Urothelium cell line (cell line): ENCODE measurements around the gene CHTF18.
"Not testable (repeated sequence)": the region's sequence is repeated elsewhere in the genome, so short reads cannot be mapped to it uniquely, and the experiment has no call there.

Source experiments
- DNase-seq: peaks from one replicate; pipeline ENCODE4 v3.0.0; 2011; ENCODE audit warnings: low spot score, mixed read lengths
- FAIRE-seq: peaks from 2 replicates; lab custom pipeline; 2011; peaks lifted over from hg19 to GRCh38; lab: Jason Lieb, UNC

CHTF18 gene

GRCh38 chr16:774086-775001 is 14.1 kb upstream of the CHTF18 start:
- FAIRE-seq (no peak), DNase-seq (no peak)

DNA sequence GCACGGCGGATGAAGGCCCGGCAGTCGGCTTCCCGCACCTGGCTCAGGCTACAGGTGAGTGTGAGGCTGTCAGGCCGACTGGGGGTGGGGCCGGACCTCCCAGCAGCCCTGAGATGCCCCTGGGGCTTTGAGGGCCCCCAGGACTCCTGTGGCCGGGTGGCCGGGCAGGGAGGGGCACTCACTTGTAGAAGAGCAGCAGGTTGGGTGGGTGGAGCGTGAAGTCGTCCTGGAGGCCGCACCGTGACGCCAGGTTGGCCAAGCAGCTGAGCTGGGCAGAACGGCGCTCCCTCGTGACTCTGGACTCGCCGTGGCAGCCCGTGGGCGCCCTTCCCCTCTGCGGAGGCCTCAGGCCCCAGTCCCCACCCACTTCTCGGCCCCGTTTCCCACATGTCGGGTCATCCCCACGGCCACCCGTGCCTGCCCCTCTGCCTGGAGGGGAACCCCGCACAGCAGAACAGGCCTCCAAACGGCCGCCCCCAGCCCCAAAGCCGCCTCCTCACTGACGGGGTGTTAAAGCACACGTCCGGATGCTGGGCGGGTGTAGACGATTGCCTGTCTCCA is 13.1 kb upstream of the CHTF18 start:
- no peak for DNase-seq
- FAIRE-seq: no peak

DNA sequence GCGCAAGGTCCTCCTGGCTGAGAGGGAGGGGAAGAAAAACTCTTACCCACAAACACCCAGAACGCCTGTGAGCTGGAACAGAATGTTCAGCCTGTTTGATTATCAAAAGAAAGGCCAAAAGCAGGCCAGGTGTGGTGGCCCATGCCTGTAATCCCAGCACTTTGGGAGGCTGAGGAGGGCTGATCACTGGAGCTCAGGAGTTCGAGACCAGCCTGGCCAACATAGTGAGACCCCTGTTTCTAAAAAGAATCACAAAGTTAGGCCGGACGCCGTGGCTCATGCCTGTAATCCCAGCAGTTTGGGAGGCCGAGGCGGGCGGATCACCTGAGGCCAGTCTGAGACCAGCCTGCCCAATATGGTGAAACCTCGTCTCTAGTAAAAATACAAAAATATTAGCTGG is 12.1 kb upstream of the CHTF18 start:
- not testable (repeated sequence) for FAIRE-seq, DNase-seq

GRCh38 chr16:776824-777223 is 11.6 kb upstream of the CHTF18 start:
- FAIRE-seq (no peak), DNase-seq (no peak)

GRCh38 chr16:777826-778225 is 10.6 kb upstream of the CHTF18 start:
- DNase-seq: no peak
- FAIRE-seq: no peak

DNA sequence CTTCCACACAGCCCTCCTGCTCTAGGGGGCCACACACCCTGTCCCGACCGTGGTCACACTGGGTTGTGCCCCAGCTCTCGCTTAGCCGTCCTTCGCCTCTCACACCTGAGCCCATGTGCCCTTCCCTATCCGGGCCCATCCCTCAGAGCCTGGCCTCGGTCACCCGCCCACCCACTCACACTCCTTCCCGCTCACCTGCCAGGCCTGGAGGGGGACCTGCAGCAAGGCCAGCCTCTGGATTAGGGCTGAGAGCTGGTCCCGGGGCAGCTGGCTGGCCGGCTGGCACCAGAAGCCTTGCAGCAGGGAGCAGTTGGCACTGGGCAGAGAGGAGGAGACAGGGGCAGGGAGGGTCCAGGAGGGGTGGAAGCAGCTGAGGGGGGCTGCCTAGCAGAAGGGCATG is 10.0 kb upstream of the CHTF18 start:
- FAIRE-seq (no peak), DNase-seq (no peak)

DNA sequence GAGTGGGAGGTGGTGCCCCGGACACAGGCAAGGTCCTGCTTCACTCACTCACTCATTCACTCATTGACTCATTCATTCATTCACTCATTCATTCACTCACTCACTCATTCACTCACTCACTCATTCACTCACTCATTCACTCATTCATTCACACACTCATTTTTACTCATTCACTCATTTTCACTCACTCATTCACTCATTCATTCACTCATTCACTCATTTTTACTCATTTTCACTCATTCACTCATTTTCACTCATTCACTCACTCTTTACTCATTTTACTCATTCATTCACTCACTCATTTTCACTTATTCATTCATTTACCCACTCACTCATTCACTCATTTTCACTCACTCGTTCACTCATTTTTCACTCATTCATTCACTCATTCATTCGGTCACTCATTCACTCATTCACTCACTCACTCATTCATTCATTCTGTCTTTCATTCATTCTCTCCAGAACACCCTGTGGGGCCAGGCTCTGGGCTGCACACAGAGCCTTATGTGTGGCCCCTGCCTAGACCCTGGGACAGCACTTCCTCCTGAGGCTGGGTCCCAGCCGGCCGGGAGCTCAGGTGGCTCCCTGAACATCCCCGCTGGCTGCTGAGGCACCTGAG is 9.4 kb upstream of the CHTF18 start:
- FAIRE-seq (peak; percentile 77), DNase-seq (no peak)

- FAIRE-seq (no peak), DNase-seq (no peak)
These were observed 8.9 kb upstream of the CHTF18 start for GRCh38 chr16:779561-779960.

DNA sequence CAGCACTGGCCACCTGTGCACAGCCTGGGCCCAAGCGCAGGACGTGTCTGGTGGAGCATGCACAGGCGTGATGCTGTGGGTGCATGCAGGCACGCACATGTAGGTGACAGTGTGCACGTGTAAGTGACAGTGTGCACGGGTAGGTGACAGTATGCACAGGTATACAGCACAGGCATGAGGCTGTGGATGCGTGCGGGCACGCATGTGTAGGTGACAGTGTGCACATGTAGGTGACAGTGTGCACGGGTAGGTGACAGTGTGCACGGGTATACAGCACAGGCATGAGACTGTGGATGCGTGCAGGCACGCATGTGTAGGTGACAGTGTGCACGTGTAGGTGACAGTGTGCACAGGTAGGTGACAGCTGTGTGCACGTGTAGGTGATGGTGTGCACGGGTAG is 8.1 kb upstream of the CHTF18 start:
- no peak for FAIRE-seq
- DNase-seq: no peak

DNA sequence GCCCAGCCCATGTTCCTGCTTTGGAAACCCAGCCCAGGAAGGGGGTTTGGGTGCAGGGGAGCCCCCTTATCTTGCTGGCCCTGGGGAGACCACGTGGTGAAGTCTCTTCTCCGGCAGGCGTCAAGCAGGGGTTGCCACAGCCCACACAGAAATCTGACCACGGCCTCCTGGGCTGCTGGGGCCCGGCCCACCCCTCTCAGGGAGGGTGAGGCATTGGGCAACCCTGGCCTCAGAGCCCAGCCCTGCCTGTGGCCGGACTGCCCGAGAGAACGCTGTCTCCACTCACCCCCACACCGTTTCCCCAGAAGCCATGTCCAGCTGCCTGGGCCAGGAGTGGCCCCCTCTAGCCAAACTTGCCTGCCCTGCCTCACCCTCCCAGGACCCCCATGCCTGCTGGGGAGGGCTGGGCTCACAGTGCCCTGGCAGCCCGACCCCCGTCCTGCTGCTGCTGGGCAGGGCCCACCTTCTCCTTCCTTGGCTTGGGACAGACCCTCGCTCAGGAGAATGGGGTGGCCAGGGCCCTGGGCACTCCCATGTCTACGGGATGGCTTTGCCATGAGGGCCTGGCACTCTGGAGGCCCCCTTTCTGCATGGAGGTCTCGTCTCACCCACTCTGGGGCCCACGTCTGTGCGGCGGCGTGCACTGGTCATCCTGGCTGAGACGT is 6.9 kb upstream of the CHTF18 start:
- FAIRE-seq (no peak), DNase-seq (no peak)

DNA sequence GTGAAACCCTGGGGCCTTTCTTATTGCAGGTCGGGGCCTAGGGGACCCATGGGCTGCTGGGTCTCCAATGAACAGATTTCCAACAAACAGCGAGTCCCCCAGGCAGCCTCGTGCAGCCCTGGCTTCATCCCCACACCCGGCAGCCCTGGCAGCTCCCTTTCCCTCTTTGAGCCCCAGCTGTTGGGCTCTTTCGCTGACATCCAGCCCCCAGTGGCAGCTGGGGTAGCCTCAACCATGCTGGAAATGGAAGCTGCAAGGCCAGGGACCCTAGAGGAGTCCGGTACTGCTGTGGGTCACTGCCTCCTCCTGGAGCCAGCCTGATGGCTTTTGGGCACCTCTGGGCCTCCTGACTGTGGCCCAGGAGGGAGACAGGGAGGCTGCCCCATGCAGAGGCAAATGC is 6.2 kb upstream of the CHTF18 start:
- no peak for DNase-seq
- FAIRE-seq: no peak

DNA sequence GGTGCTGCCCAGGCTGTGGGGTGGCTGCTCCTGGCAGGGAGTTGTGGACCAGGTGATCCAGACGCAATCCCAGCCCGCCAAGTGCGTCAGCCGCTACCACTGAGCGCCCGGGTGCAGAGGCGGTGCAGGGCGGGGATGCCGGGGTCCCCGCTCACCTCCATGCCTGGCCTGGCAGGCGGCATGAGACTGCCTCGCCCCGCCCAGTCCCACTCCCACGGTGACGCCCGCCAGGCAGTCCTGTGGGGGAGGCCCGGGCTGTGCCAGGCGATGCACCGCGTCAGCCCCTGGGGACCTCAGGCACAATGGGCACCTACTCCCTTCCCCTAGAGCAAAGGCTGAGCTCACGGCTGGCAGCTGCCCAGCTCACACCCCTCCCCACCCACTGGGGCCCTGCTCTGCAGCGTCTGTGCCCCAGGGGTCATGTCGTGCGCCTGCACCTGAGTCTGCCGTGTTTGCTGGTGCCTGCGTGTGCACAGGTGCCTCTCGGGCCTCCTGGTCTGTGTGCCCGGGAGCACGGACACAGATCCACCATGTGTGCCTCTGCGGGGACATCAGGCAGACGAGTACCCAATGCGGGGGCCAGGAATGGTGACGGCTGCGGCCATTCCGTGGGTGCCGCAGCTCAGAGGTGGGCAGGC is 5.5 kb upstream of the CHTF18 start:
- DNase-seq: no peak

GRCh38 chr16:783404-784161 is 4.8 kb upstream of the CHTF18 start:
- no peak for DNase-seq
- FAIRE-seq: no peak

More for the DNA sequence above, 5.5 kb upstream of the CHTF18 start:
- FAIRE-seq: no peak

GRCh38 chr16:784431-784830 is 4.0 kb upstream of the CHTF18 start:
- FAIRE-seq: no peak
- no peak for DNase-seq

- FAIRE-seq: no peak
- DNase-seq: peak; percentile 51
These were observed 2.6 kb upstream of the CHTF18 start for GRCh38 chr16:785563-786535.

- FAIRE-seq (no peak), DNase-seq (no peak)
These were observed 976 bp upstream of the CHTF18 start for GRCh38 chr16:787321-787966.

- DNase-seq (no peak), FAIRE-seq (no peak)
These were observed 432 bp upstream of the CHTF18 start, which contains the start of gene RPUSD1 for GRCh38 chr16:787978-788398. TSS of gene RPUSD1 (minus strand) at chr16:788381. CDS start at chr16:787737, 644 bp downstream.

DNA sequence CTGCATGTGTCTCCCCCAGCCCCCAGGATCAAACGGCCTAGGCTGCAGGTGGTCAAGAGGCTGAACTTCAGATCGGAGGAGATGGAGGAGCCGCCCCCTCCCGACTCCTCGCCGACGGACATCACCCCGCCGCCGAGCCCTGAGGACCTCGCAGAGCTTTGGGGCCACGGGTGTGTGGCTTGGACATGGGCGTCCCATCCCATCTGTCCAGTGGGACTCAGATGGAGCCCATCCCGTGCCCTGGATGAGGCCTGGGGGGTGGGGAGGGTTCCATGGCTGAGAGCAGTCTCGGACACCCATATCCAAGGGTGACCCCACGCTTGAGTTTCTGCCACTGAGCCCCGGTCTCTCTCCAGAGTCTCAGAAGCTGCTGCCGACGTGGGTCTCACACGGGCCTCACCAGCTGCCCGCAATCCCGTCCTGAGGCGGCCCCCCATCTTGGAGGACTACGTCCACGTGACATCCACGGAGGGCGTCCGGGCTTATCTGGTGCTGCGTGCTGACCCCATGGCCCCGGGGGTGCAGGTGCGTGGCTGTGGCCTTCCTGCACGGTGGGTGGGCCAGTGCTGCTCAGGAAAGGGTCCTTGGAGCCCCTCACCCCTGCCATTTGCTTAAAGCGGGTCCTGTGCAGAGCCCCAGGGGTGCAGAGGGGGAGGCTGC is 901 bp downstream of the CHTF18 start:
- DNase-seq: no peak
- no peak for FAIRE-seq
